Measurements from ENCODE around the gene PDGFB. TPM values are rescaled to one million over a fixed set of nuclear protein-coding genes. Genes with fewer than 3 reads are reported as not detected.

The PDGFB gene
- total and polyA plus RNA-seq, 2 donors (not counting 1 experiment from before 2014, with no cell fraction given): 0.04 TPM; not detected in 1

GRCh38 chr22:39214006-39214382 is 30.8 kb downstream of the PDGFB start:
- Histone ChIP-seq H3K79me2 (ENCODE audit: control insufficient read depth, insufficient read depth, low read length) (no peaks in the 10 kb centered on the region), H3K4me3 (ENCODE audit: control extremely low read depth in 1 of 5, extremely low read depth in 1 of 5, insufficient read depth in 1 of 5, low read depth in 2 of 5, low read length in 4 of 5) (no peak overlapping the region), H3K36me3 (replicated peaks in 1 of 2; ENCODE audit: control extremely low read depth in 1 of 2, control insufficient read depth in 1 of 2, extremely low read depth in 1 of 2, insufficient read depth in 2 of 2, low read length in 1 of 2) (no peaks in the 10 kb centered on the region), H3K9ac (ENCODE audit: low read length) (no peak overlapping the region), H3K27ac (ENCODE audit: low read length in 2 of 2) (no peak overlapping the region), H3K27me3 (replicated peaks in 1 of 4; ENCODE audit: control extremely low read depth in 1 of 4, control insufficient read depth in 3 of 4, insufficient read depth in 4 of 4, low read length in 3 of 4) (peaks cover 0 to 27% (median 12%) of the 10 kb centered on the region in 4 experiments), H3K4me1 (ENCODE audit: control insufficient read depth in 2 of 2, insufficient read depth in 2 of 2, low read length in 2 of 2) (no peaks in the 10 kb centered on the region), H4K20me1 (ENCODE audit: control insufficient read depth, insufficient read depth, low read length, poor library complexity, severe bottlenecking) (no peaks in the 10 kb centered on the region), H2AFZ (ENCODE audit: insufficient read depth, low read depth, low read length, poor library complexity, severe bottlenecking) (no peak overlapping the region), H3K4me2 (replicated peaks; ENCODE audit: low read depth, low read length, poor library complexity, severe bottlenecking) (no peak overlapping the region), H3K9me3 (ENCODE audit: control extremely low read depth in 1 of 3, control insufficient read depth in 2 of 3, insufficient read depth in 1 of 3, low read length in 2 of 3) (peaks cover 0 to 1% (median 0%) of the 10 kb centered on the region in 3 donors)
- no peak for DNase-seq
- no peak overlapping the region for H3K4me3 Mint-ChIP-seq
- no peaks in the 10 kb centered on the region for H3K9me3 Mint-ChIP-seq (ENCODE audit: insufficient read depth)
- ChIA-PET CTCF (no interaction called here), POLR2A (no interaction called here)
- no peak for TF ChIP-seq CTCF (IDR thresholded peaks at IDR 0.05)
- no peak for TF ChIP-seq EZH2 (IDR thresholded peaks at IDR 0.05; ENCODE audit: borderline replicate concordance, insufficient read depth, low read depth, low read length, poor library complexity, severe bottlenecking)
- no peak for ATAC-seq (ENCODE audit: low read depth)
- no peaks in the 10 kb centered on the region for H3K4me1 Mint-ChIP-seq
- H3K27me3 Mint-ChIP-seq: peaks cover 39% of the 10 kb centered on the region
- WGBS (ENCODE audit: insufficient coverage): 74% methylated on average over 9 of the region's 9 CpGs
- no peak overlapping the region for H3K27ac Mint-ChIP-seq
- intact Hi-C loops (cut with micrococcal nuclease): no loop called here

- Mint-ChIP-seq H3K9me3 (ENCODE audit: insufficient read depth) (no peaks in the 10 kb centered on the region), H3K27me3 (peaks cover 42% of the 10 kb centered on the region), H3K4me1 (peaks cover 2% of the 10 kb centered on the region), H3K4me3 (no peak overlapping the region), H3K27ac (no peak overlapping the region)
- CTCF ChIA-PET: interaction anchor here (1.3 kb wide), 1 partner anchor 42 kb away, joined by 3 read pairs; no protein-coding TSS in a partner anchor
- 56% methylated on average over 8 of the region's 12 CpGs for WGBS (ENCODE audit: insufficient coverage)
- H3K9ac ChIP-seq (ENCODE audit: low read length): no peak overlapping the region
- no peak overlapping the region for H3K27ac ChIP-seq (ENCODE audit: low read length in 2 of 2)
- H3K4me2 ChIP-seq (replicated peaks; ENCODE audit: low read depth, low read length, poor library complexity, severe bottlenecking): no peak overlapping the region
- no peak for DNase-seq
- intact Hi-C loops (cut with micrococcal nuclease): no loop called here
- POLR2A ChIA-PET: no interaction called here
- H4K20me1 ChIP-seq (ENCODE audit: control insufficient read depth, insufficient read depth, low read length, poor library complexity, severe bottlenecking): no peaks in the 10 kb centered on the region
- H3K4me1 ChIP-seq (ENCODE audit: control insufficient read depth in 2 of 2, insufficient read depth in 2 of 2, low read length in 2 of 2): no peaks in the 10 kb centered on the region
- no peaks in the 10 kb centered on the region for H3K9me3 ChIP-seq (ENCODE audit: control extremely low read depth in 1 of 3, control insufficient read depth in 2 of 3, insufficient read depth in 1 of 3, low read length in 2 of 3)
- no peak overlapping the region for H2AFZ ChIP-seq (ENCODE audit: insufficient read depth, low read depth, low read length, poor library complexity, severe bottlenecking)
- no peak for TF ChIP-seq CTCF (IDR thresholded peaks at IDR 0.05)
- TF ChIP-seq EZH2 (IDR thresholded peaks at IDR 0.05; ENCODE audit: borderline replicate concordance, insufficient read depth, low read depth, low read length, poor library complexity, severe bottlenecking): no peak
- no peaks in the 10 kb centered on the region for H3K36me3 ChIP-seq (replicated peaks in 1 of 2; ENCODE audit: control extremely low read depth in 1 of 2, control insufficient read depth in 1 of 2, extremely low read depth in 1 of 2, insufficient read depth in 2 of 2, low read length in 1 of 2)
- no peak overlapping the region for H3K4me3 ChIP-seq (ENCODE audit: control extremely low read depth in 1 of 5, extremely low read depth in 1 of 5, insufficient read depth in 1 of 5, low read depth in 2 of 5, low read length in 4 of 5)
- H3K27me3 ChIP-seq (replicated peaks in 1 of 4; ENCODE audit: control extremely low read depth in 1 of 4, control insufficient read depth in 3 of 4, insufficient read depth in 4 of 4, low read length in 3 of 4): peaks cover 0 to 25% (median 12%) of the 10 kb centered on the region in 4 experiments
- no peak for ATAC-seq (ENCODE audit: low read depth)
- H3K79me2 ChIP-seq (ENCODE audit: control insufficient read depth, insufficient read depth, low read length): no peaks in the 10 kb centered on the region
Measured at GRCh38 chr22:39212721-39213376, 31.9 kb downstream of the PDGFB start.

All from B cell (primary cell).